Gastrocnemius medialis (tissue), 4 donors: ENCODE results near the gene MEMO1.

ENCODE experiments used
- CTCF ChIP-seq, 5 experiments: fragments of 450-650 bp in 3 of 5; fragments of 200-600 bp in 2 of 5; sonication (generic) in 2 of 5; IDR thresholded peaks in 4 of 5; conservative IDR thresholded peaks in 1 of 5; 1 replicate in 4 of 5; 2 replicates in 1 of 5; pipeline ENCODE4 v1.5.1; 2016 to 2019; ENCODE audit warnings: antibody characterized with exemption in 5 of 5, mild to moderate bottlenecking in 3 of 5, moderate library complexity in 3 of 5
- POLR2A ChIP-seq, 2 donors: fragments of 450-650 bp; IDR thresholded peaks; one replicate each; pipeline ENCODE4 v1.6.1; 2017; ENCODE audit warnings: antibody characterized with exemption in 2 of 2, mild to moderate bottlenecking in 2 of 2, moderate library complexity in 2 of 2

GRCh38 chr2:31992934-31993333 is 17.9 kb downstream of the MEMO1 start:
- TF ChIP-seq CTCF (IDR thresholded peaks at IDR 0.05 in 4 of 5, conservative IDR thresholded peaks at IDR 0.05 in 1 of 5) (no peak), POLR2A (IDR thresholded peaks at IDR 0.05) (no peak)
